Erythroblast (primary cell): Measurements from ENCODE around the gene LIMCH1.

ENCODE experiments used
- DNase-seq, 2 experiments: peaks; one replicate each; lab custom pipeline; 2025; lab: John Stamatoyannopoulos, UW
- GATA1 ChIP-seq: IDR thresholded peaks from 2 replicates; pipeline ENCODE4 v1.6.1; 2011; ENCODE audit warnings: low read depth, mild to moderate bottlenecking, control low read depth, low read length, moderate library complexity
- POLR2A ChIP-seq: IDR thresholded peaks from 2 replicates; pipeline ENCODE4 v1.6.1; 2011; ENCODE audit warnings: mild to moderate bottlenecking, low read length

Gene LIMCH1

GRCh38 chr4:41539711-41540110, 1.8 kb downstream of the LIMCH1 start:
- TF ChIP-seq GATA1 (no peak), POLR2A (no peak)
- DNase-seq, result no peak

DNA sequence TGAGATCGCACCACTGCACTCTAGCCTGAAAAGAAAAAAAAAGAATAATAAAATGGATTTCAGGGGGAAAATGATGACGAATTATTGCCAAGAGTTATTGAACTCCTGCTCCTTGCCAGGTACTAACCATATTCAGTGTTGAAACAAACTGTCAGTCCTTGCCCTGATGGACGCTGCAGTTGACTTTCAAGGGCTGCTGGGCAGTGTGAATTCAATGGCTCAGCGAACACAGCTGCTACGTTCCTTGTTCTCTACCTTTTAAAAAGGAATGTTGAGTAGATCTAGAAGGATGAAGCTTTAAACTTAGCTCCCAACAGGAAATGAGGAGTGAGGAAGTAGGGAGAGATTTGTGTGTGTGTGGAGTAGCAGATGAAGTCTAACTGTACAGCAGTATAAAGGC, 2.7 kb downstream of the LIMCH1 start:
- DNase-seq, result no peak
- TF ChIP-seq POLR2A (no peak), GATA1 (no peak)

- no peak for TF ChIP-seq POLR2A
- no peak for TF ChIP-seq GATA1
- no peak for DNase-seq
Observed at GRCh38 chr4:41541687-41542094, 3.7 kb downstream of the LIMCH1 start.

DNA sequence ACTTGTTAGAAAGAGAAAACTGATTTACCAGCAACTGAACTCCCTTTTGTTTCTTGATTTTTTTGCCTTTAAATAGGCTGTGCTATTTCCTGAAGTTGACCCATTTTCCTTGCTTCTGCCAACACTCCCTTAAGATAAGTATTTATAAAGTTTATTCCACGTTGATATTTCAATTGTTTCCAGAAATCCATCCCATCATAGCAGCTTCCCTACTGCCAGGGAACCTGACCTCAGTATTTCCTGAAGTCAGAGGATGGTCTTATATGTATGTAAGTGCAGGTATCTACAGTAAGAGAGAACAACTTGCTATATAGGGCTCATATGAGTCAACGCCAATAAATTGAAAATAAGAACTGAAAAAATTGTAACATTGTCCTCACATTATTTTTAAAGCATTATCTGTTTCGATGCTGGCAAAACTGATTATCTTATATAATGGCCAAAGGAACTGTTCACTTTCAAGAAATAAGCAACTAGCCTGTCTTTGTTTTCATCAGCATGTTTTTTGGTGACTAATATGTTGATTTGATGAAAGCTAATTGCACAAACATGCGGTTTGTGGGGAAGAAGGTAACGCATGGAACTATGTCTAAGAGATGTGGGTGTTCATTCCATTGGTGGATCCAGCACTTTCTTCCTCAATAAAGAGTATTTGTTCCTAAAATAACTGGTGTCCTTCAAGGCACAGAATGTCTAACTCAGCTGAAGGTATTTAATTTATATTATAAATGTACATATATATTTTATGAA, 4.7 kb downstream of the LIMCH1 start:
- no peak for DNase-seq
- TF ChIP-seq POLR2A (no peak), GATA1 (no peak)

DNA sequence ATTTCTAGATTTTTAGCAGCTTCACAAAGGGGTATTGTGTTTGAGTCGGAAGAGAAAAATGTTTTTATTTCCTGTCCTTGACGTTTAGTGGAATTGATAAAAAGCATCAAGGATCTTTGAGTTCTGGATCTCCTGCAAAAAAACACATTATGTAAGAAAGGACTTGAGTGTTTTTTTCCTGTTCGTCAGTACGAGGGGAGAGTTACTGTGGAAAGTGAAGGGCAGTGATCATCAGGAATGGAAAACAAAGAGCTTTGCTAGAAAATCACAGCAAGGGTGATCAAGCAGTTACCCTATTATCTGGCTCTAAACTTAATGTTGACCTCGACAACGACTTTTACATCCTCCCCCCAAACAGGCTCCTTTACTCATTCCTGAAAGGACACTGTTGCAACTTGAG, 7.3 kb downstream of the LIMCH1 start:
- DNase-seq, result no peak
- TF ChIP-seq POLR2A (no peak), GATA1 (no peak)

- DNase-seq, result no peak
- TF ChIP-seq POLR2A, result no peak
- no peak for TF ChIP-seq GATA1
Observed at GRCh38 chr4:41546638-41547037, 8.7 kb downstream of the LIMCH1 start.

GRCh38 chr4:41548305-41548880, 10.4 kb downstream of the LIMCH1 start:
- TF ChIP-seq GATA1, result no peak

DNA sequence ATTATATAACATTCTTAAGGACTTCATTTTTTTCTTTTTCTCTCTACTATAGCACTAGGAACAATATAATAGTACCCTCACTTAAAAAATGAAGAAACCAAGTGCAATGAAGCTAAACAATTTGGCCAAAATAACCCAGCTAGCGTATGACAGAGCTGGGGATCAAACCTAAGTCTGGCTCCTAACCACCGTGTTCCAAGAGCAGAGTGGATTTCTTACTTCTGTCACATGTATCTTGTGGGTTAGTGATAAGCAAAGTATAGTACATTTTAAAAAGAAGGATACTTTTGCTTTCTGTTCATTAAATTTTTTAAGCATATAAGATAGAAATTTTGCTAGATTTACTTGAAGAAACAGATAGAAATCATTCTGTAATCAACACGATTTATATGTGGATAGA, 11.5 kb downstream of the LIMCH1 start:
- DNase-seq, result no peak
- TF ChIP-seq POLR2A (no peak), GATA1 (no peak)

More at GRCh38 chr4:41548305-41548880, 10.4 kb downstream of the LIMCH1 start:
- no peak for DNase-seq

- no peak for DNase-seq
- TF ChIP-seq GATA1 (no peak), POLR2A (no peak)
Observed at GRCh38 chr4:41550308-41550707, 12.4 kb downstream of the LIMCH1 start.

DNA sequence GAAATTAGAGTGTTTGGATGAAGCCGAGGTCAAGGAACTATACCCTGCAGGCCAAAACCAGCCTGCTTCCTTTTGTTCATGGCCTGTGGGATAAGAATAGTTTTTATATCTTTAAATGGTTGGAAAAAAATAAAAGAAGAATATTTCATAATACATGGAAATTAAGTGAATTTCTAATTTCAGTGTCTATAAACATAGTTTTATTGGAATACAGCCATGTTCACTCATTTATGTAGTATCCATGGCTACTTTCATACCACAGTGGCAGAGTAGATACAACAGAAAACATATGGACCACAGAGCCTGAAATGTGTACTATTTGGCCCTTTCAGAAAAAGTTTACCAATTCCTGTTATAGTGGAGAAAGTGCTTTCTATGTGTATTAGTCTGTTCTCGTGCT, 13.6 kb downstream of the LIMCH1 start:
- TF ChIP-seq POLR2A (no peak), GATA1 (no peak)

GRCh38 chr4:41554905-41555304, 16.9 kb downstream of the LIMCH1 start:
- TF ChIP-seq POLR2A, result no peak
- no peak for TF ChIP-seq GATA1
- DNase-seq, result no peak

More for the DNA sequence above, 13.6 kb downstream of the LIMCH1 start:
- DNase-seq, result no peak

DNA sequence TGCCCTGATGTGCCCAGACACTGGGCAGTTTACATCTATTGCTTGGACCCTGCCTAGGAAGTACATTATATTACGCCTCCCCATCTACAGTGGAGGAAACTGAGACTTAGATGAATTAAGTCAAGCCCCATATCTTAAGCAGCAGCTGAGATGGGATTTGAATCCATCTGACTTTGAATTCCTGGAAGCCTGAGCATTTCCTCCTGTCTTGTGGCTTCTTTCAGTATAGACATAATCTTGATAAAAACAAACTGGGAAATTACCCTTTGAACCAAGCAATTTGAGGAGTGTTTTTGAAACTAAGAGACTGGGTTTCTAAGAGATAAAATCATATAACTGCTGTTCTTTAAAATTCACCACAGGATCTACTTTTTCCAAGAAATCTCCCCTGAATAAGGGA, 18.6 kb downstream of the LIMCH1 start:
- TF ChIP-seq GATA1 (no peak), POLR2A (no peak)
- no peak for DNase-seq

DNA sequence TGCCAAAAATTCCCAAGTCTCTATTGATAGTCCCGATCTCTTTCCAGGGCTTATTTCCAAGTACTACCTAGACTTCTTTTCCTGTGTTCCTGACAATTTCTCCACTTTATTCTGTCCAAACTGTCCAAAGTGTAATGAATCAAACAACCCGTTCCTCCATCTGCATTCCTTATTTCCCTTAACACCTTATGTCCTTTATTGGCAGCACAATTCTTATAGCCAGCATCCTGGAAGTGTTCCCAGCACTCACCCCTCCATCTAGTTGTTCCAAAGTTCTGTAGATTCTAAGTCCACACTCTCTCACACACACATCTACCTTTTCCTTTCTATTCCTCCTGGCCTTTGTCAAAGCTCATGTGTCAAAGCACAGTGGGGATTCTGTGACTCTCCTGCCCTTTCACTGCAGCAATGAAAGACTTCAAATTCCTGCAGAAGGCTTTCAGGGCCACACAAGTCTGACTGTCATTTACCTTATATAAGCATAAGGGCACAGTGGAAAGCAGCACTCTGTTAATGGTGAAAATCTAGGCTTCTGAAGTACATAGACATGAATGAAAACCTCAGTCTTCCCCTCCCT, 22.1 kb downstream of the LIMCH1 start:
- no peak for DNase-seq
- TF ChIP-seq GATA1, result no peak
- TF ChIP-seq POLR2A, result no peak

- no peak for DNase-seq
- TF ChIP-seq GATA1 (no peak), POLR2A (no peak)
Observed at GRCh38 chr4:41561244-41561643, 23.3 kb downstream of the LIMCH1 start.
